Type B pancreatic cell (in vitro differentiated cells): ENCODE results near the gene CD82. TPM values are rescaled to one million over a fixed set of nuclear protein-coding genes. Genes with fewer than 3 reads are reported as not detected.

Experiments used
- DNase-seq: peaks from one replicate; pipeline ENCODE4 v3.0.0; 2021; ENCODE audit warnings: mixed read lengths; ENCODE audit not compliant: unreplicated experiment; ENCODE audit errors: extremely low spot score
- H3K27ac Mint-ChIP-seq: 2 replicates; pipeline ENCODE4 v1.8.0; 2021; ENCODE audit warnings: mild to moderate bottlenecking, mixed read lengths
- H3K27me3 Mint-ChIP-seq: 2 replicates; pipeline ENCODE4 v1.8.0; 2021; ENCODE audit warnings: mixed read lengths
- H3K36me3 Mint-ChIP-seq: 2 replicates; pipeline ENCODE4 v1.8.0; 2021; ENCODE audit warnings: mixed read lengths
- H3K4me1 Mint-ChIP-seq: one replicate; pipeline ENCODE4 v1.8.0; 2021; ENCODE audit warnings: mixed read lengths; ENCODE audit not compliant: unreplicated experiment
- H3K4me3 Mint-ChIP-seq: 2 replicates; pipeline ENCODE4 v1.8.0; 2021; ENCODE audit warnings: mild to moderate bottlenecking, mixed read lengths
- H3K9me3 Mint-ChIP-seq: 2 replicates; pipeline ENCODE4 v1.8.0; 2021; ENCODE audit warnings: mixed read lengths
- CTCF ChIP-seq: fragments of 200-600 bp; sonication (generic); conservative IDR thresholded peaks from 2 replicates; pipeline ENCODE4 v1.5.0; 2021; ENCODE audit warnings: antibody characterized with exemption, mild to moderate bottlenecking
- total RNA-seq: library from RNA; stranded (reverse); gene quantifications from 2 replicates; pipeline ENCODE4 v1.2.1, GENCODE V29; 2021; ENCODE audit warnings: low replicate concordance

CD82 gene
- total RNA-seq, 1 donor from 2014 or later = 82.1 TPM

GRCh38 chr11:44632466-44633123, 67.1 kb downstream of the CD82 start:
- peak; percentile 62 for TF ChIP-seq CTCF
- DNase-seq = no peak
- Mint-ChIP-seq H3K36me3 (no peaks in the 10 kb centered on the region), H3K4me1 (peaks cover 8% of the 10 kb centered on the region), H3K4me3 (no peak overlapping the region), H3K27ac (no peak overlapping the region), H3K9me3 (no peaks in the 10 kb centered on the region), H3K27me3 (no peaks in the 10 kb centered on the region)

GRCh38 chr11:44633641-44634040, 68.2 kb downstream of the CD82 start:
- no peak for DNase-seq
- Mint-ChIP-seq H3K27me3 (no peaks in the 10 kb centered on the region), H3K27ac (no peak overlapping the region), H3K4me1 (peaks cover 8% of the 10 kb centered on the region), H3K4me3 (no peak overlapping the region), H3K9me3 (no peaks in the 10 kb centered on the region), H3K36me3 (no peaks in the 10 kb centered on the region)
- peak; percentile 47 for TF ChIP-seq CTCF

DNA sequence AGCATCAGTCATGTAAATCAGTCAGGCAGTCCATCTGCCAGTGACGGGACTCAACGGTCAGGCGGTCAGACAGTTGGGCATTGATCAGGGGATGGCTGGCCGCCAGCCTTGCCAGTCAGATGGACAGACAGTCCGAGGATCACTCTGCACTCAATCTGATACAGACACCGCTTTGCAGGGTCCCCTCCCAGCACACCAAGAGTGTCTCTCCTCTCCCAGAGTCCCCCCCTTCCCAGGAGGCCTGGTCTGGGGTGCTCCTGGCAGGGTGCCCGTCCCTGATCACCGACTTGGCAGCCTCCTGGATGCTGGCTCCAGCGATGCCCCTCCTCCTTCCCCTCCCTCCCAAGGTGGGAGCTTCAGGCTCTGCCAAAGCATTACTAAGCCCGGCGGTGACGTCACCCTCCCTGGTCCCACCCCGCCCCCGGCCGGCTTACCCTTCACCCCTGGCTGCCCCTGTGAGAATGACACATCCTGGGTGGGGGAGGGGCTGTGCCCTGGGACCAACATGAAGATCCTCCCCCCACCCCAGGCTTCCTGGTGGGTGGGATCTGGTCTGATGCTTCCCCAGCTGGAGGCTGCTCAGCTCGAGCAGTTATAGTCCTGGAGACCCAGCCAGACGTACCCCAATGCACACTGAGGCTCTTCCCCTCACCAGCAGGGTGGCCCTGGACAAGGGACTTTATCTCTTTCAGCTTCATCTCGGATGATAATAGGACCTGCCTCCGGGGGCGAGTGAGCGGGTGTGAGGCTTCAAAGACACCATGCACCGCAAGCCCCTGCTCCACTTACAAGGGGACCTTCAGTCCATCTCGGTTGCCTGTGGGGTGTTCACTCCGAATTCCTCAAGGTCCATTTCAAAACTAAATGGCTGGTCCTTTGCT, 69.2 kb downstream of the CD82 start:
- Mint-ChIP-seq H3K9me3 (no peaks in the 10 kb centered on the region), H3K4me1 (peaks cover 8% of the 10 kb centered on the region), H3K27ac (no peak overlapping the region), H3K4me3 (no peak overlapping the region), H3K27me3 (no peaks in the 10 kb centered on the region), H3K36me3 (no peaks in the 10 kb centered on the region)
- no peak for TF ChIP-seq CTCF
- peak; percentile 69 for DNase-seq

GRCh38 chr11:44637487-44637886, 72.0 kb downstream of the CD82 start:
- Mint-ChIP-seq H3K27me3 (no peaks in the 10 kb centered on the region), H3K9me3 (peaks cover under 1% of the 10 kb centered on the region), H3K36me3 (no peaks in the 10 kb centered on the region), H3K4me1 (peaks cover 8% of the 10 kb centered on the region), H3K27ac (no peak overlapping the region), H3K4me3 (no peak overlapping the region)
- TF ChIP-seq CTCF = no peak
- no peak for DNase-seq

DNA sequence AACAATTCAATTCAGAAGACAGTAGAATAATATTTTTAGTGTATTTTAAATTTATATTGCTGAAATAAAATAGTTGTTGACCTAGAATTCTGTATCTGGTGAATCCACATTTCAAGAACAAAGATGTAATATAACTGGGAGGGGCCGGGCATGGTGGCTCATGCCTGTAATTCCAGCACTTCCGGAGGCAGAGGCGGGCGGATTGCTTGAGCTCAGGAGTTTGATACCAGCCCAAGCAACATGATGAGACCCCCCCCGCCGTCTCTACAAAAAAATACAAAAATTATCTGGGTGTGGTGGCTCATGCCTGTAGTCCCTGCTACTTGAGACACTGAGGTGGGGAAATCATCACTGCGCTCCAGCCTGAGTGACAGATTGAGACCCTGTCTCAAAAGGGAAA, 72.6 kb downstream of the CD82 start:
- H3K36me3 Mint-ChIP-seq = no peaks in the 10 kb centered on the region
- no peaks in the 10 kb centered on the region for H3K27me3 Mint-ChIP-seq
- peaks cover 8% of the 10 kb centered on the region for H3K4me1 Mint-ChIP-seq
- no peak for TF ChIP-seq CTCF
- H3K4me3 Mint-ChIP-seq = no peak overlapping the region
- no peak for DNase-seq
- peaks cover 5% of the 10 kb centered on the region for H3K9me3 Mint-ChIP-seq
- H3K27ac Mint-ChIP-seq = no peak overlapping the region
